Posterior vena cava (tissue), 2 donors: ENCODE data around the gene WLS. TPM values are rescaled to one million over a fixed set of nuclear protein-coding genes. Genes with fewer than 3 reads are reported as not detected.
"Not testable (repeated sequence)": the region's sequence is repeated elsewhere in the genome, so short reads cannot be mapped to it uniquely, and the experiment has no call there.

Experiments used
- DNase-seq: peaks from one replicate; pipeline ENCODE4 v3.0.0-alpha.2; 2020; ENCODE audit warnings: low spot score
- intact Hi-C, 2 donors: fragments of 100-400 bp; cut with DNase I; formaldehyde crosslinking; loops; one replicate each; pipeline versions ENCODE4 v1.14.1 to v1.14.2; 2022 to 2023
- long read RNA-seq, 2 donors: library from polyadenylated mRNA; unstranded; transcript quantifications; one replicate each; pipeline ENCODE4 v2.0.0, GENCODE V29; 2020 to 2021
- total RNA-seq, 2 donors: library from RNA; stranded (reverse); fragmentation: NEBNext Ultra II Directional; extraction: Animal tissue kit (Norgen Biotek cat#: 25700); gene quantifications; one replicate each; pipeline ENCODE4 v1.2.1, GENCODE V29; 2021
- donor health status: DM: yes; HTN: yes; CAD: no.
- donor health status: DM: yes; HTN: yes; CAD: no.

The WLS gene
- 10 to 100 TPM; 53.3 to 83.6 TPM for total RNA-seq
- long read RNA-seq, donor 1, partial matches to known transcripts, result 3 of 20 reads
- long read RNA-seq, donor 1, other reads (novel, unspliced or antisense), result 12 of 20 reads
- long read RNA-seq, donor 2, transcript WLS-201 (12 exons, 2,748 nt), result major isoform, 14 of 34 reads
- long read RNA-seq, donor 2, partial matches to known transcripts, result 1 of 34 reads
- long read RNA-seq, donor 2, other reads (novel, unspliced or antisense), result 19 of 34 reads

DNA sequence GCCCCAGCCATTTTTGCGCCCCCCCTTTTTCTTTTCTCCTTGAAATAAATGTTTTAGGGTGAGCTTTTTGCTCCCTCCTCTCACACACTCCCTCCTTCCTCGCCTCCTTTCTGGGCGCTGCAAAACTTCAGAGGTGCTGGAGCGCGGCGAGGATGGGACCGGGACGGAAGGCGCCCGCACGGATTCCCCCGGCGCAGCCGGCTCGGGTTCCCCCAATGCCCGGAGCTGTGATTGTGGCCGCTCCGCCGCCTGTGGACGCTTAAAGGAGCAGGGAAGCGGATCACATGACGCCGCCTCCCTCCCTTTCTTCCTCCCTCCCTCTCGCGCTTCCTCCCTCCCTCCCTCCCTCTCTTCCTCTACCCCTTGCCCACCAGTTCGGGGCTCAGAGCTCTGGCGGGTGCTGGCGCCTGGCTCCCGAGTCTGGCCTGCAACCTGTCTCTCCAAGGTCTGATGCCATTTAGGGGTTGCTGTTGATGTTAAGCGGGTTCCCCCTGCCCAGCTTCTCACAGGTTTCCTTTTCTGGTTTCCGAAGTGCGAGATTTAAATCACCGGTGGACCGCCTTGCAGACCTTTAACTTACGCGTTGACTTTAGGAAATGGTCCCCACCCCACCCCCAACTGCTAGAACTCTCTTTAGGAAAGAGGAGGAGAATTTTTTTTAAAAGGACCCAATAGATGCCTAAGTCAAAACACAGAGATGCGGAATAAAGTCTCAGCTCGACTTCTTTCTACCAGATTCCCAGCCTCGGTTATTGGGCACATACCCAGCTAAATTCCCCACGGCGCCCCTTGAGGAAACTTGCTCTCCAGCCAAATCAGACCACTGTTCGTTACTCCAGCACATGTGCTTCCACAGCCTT lies at the start of gene WLS:
TSS of gene WLS (minus strand) at position 235 of the 860 bp plus-strand sequence. CDS start at position 11, 224 bp downstream.
- intact Hi-C loops, result loop anchor here in 1 of 2 donors (10.0 kb wide), 1 partner anchor 92 kb away; no protein-coding TSS in a partner anchor
- peak; percentile 93 for DNase-seq

DNA sequence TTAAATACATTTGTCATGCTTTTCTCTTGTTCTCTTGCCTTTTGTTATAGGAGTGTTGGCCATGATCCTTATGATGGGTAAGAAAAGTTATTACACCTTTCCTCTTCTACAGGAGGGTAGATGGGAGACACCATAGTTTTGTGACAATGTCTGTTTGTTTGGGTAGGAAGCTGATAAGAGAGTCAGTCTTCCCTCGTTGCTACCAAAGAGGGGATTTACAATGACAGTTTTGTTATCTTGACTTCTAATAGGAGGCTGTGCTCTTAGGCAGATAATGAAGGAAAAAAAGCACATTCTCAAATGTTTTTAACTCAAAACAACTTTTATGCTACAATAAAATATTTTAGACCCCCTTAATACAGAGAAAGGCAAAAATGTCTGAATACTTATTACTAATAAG lies 48.0 kb upstream of the WLS start:
- no peak for DNase-seq
- intact Hi-C loops, result loop anchor here in 1 of 2 donors (2.0 kb wide), 1 partner anchor 17 kb away; no protein-coding TSS in a partner anchor

DNA sequence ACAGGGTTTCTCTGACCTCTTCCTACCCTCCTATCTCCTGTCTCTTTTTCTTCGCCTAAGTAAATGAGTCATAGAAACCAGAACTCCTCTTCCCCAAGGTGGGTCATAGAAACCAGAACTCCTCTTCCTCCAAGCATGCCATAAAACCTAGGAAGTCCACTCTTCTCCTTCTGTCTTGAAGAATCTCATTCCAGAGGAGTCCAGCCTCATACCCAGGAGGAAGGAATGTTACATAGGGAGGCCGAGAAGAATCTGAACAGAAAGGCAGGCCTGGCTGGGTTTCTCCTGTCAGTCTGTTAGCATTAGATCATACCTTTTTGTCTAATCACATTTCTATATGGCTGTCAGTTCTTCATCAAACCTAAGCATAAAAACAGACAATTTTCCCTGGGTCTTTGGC lies 47.5 kb upstream of the WLS start:
- intact Hi-C loops, result loop anchor here in 1 of 2 donors (2.0 kb wide), 1 partner anchor 17 kb away; no protein-coding TSS in a partner anchor
- DNase-seq, result no peak

DNA sequence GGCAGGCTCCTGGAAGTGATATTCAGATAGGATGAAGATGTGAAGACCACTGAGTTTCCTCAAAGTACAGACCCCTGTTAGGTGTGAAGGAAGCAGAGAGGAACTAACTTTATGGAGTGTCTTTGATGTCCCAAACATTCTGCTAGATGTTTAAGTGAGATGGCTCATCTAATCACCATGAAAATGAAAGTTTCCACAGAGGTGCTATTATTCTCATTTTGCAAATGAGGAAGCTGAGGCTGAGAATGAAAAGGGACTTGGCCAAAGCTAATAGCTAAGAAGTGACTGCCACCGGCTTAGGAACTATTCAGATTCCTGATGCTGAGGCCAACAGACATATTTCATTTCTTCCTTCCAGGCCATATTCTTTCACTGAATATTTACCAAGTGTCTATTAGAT lies 45.9 kb upstream of the WLS start:
- DNase-seq, result no peak
- intact Hi-C loops, result no loop called here

DNA sequence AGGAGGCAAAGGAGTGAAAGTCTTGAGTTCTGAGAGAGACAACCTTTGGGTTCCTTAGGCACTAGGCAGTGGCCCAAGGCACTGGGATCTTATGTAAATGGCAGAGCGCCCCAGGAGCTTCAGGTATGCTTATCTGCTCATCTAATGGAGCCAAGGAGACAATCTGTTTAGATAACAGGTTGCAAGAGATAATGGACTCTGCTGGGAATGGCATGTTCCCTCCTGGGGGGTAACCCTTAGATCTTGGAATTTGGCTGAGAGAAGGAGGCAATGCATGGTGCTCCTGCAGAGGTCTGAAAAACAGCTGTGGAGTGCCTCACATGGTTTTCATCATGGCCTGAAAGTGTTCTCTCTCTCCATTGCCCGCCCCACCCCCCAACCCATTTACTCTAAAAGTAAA lies 44.1 kb upstream of the WLS start:
- DNase-seq, result no peak
- intact Hi-C loops, result no loop called here

DNA sequence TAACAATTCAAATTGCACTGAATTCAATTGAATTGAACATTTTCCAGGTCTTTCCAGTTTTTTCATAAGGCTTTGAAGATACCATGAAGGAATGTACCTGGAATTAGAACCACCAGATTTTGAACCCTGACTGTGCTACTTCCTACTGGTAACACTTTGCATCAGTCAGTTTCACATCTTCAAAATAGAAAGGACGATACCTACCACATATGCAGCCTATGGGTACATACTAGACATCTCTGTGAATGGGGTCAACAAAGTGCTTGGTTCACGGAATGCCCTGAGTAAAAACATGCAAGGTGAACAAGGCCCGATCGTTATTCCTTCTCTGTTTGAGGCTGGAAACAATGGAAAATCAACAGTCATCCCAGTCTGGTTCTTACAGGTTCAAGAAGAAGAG lies 41.2 kb upstream of the WLS start:
- intact Hi-C loops, result no loop called here
- no peak for DNase-seq

DNA sequence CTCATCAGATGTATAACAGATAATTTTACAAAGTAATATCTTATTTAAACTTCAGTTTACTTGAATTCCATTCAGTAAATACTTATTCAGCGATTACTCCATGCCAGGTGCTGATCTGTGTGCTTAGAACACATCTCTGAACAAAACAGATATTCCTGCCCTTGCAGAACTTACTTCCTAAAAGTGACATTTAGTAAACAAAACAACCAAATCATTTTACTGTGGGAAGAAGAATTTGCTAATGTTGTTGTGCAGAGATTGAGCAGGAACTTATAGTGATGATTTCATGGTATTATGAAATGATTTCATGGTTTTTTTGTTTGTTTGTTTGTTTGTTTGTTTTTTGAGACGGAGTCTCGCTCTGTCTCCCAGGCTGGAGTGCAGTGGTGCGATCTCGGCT lies 39.3 kb upstream of the WLS start:
- no peak for DNase-seq
- intact Hi-C loops, result no loop called here

DNA sequence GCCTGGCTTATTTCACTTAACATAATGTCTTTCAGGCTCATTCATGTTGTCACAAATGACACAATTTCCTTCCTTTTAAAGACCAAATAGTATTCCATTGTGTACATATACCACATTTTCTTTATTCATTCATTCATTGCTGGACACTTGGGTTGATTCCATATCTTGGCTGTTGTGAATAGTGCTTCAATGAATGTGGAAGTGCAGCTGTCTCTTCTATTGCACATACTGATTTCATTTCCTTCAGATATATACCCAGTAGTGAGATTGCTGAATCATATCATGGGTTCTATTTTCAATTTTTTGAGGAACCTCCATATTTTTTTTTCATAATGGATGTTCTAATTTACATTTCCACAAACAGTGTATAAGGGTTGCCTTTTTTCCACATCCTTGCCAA lies 38.6 kb upstream of the WLS start:
- no peak for DNase-seq
- intact Hi-C loops, result no loop called here

DNA sequence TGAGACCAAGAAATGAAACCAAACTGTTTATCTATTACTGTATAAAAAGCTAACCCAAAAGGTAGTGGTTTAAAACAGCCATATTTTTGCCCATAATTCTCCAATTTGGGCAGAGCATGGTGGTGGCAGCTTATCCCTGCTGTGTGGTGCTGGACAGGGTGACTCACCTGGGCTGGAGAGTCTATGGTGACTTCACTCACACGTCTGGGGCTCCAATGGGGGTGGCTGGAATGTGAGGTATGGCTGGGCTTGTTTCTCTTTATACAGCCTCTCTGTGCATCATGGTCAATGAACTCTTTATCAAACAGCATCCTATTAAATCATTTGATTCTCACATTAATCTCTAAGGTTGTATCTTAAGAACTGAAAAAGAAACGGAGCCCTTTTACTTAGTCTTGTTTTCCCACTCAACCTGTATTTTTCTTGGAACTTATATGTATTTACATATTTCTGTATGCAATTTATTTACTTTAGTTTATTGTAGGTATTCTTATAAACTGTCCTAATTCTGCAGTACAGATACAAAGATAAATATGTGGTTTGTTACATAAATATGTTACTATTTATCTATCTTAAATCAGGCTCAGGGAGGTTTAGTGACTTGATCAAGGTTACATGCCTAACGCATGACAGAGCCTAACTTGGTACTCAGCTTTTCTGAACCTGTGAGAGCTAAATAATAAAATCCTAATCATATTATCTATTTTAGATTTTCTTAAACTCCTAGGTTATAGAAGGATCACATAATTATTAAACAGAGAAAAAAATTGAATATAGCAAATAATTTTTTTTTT lies 37.5 kb upstream of the WLS start:
- no peak for DNase-seq
- intact Hi-C loops, result no loop called here

DNA sequence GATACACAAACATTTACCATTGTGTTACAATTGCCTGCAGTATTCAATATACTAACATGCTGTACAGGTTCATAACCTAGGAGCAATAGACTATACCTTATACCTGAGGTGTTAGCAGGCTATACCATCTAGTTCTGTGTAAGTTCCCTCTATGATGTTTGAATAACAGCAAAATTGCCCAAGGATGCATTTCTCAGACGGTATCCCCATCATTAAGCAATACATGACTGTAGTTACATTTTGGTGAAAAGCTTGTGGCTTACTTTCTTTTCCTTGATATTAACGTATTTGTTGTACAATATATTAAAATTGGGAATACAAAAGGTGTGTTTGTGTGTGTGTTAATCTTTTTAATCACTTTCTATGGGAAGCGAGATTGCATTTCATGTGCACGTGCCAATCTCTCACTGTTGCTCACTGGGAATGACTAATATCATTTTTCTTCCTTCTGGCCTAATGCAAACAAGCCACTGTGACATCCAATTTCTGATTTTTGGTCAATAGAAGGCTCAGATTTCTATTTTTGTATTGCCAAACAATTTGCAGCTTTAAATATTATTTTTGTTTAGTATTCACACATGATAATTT lies 36.7 kb upstream of the WLS start:
- intact Hi-C loops, result no loop called here
- no peak for DNase-seq

DNA sequence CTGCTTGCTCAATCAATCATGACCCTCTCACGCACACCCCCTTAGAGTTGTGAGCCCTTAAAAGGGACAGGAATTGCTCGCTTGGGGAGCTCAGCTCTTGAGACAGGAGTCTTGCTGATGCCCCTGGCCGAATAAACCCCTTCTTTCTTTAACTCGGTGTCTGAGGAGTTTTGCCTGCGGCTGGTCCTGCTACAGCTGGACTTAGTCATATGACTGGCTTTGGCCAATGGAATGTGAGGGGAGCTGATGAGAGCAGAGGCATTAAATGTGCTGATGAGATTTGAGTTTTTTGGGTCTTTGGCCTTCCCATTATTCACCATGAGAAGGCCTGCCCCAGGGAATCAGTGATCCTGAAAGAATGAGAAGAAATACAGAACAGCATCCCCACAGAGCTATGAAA lies 24.5 kb upstream of the WLS start:
- DNase-seq, intact Hi-C loops: not testable (repeated sequence)

DNA sequence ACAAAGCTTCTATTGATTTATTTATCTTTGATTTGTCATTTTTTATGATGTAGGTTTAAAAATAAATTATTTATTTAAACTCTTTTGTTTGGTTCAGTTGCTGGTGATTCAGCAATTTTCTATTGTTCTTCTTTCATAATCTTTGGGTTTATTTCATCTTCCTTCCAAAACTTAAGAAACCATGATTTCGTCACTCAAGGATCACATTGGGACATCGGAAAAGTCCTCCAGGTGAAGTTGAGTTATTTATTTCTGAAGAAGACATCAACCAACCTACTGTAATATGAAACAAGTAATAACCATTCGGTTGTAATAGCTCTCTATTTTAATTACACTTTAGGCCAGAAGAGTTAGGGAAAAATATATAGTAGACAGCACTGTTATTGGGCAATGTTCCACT lies 23.0 kb upstream of the WLS start:
- no peak for DNase-seq
- intact Hi-C loops, result no loop called here

DNA sequence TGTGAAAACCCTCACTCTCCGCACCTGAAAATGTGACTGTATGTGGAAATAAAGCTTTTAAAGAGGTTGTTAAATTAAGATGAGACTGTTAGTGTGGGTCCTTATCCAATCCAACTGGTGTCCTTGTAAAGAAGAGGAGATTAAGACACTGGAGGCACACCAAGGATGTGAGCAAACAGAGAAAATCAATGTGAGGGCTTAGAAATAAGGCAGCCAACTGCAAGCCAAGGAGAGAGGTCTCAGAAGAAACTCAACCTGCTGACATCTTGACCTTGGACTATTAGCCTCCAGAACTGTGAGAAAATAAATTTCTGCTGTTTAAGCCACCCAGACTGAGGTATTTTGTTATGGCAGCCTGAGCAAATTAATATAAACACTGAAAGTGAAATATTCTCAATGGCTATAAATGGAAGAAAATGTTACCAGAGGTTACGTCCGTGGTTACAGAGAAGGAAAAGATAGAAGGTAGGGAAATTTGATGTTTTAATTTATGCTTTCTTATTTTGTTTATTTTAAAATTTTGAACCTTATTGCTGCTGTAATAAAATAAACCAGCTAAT lies 22.4 kb upstream of the WLS start:
- intact Hi-C loops, result no loop called here

DNA sequence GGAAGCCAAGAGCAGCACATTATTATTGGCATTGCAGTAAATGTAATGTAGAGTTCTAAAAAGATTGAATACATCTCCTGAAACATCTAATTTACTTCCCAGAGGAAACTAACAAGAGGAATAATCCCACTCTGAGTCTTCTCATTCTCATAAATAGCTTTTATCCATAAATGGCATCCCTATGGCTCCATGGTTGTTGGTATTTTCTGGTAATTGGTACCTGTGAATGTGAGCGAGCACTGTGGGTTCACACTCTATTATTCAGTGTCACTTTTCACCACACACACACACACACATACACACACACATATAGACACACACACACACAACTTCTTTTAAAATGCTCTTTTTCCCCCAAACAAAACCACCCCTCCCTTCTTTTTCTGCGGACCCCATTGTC lies 4.7 kb upstream of the WLS start:
- intact Hi-C loops, result loop anchor here in 1 of 2 donors (10.0 kb wide), 1 partner anchor 88 kb away; no protein-coding TSS in a partner anchor
- no peak for DNase-seq

More for the DNA sequence above, 22.4 kb upstream of the WLS start:
- DNase-seq, result no peak

DNA sequence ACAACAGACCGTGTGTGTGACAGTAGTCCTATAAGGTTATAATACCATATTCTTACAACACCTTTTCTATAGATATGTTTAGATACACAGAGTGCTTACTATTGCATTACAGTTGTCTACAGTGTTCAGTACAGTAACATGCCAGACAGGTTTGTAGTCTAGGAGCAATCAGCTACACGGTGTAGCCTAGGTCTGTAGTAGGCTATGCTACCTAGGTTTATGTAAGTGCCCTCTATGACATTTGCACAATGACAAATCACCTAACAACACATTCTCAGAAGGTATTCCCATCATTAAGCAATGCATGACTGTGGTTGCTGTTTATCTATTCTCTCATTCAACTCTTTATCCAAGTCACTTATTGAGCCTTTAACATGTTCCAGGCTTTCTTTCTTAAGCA lies 1.8 kb upstream of the WLS start:
- intact Hi-C loops, result loop anchor here in 1 of 2 donors (10.0 kb wide), 1 partner anchor 91 kb away; no protein-coding TSS in a partner anchor
- no peak for DNase-seq

DNA sequence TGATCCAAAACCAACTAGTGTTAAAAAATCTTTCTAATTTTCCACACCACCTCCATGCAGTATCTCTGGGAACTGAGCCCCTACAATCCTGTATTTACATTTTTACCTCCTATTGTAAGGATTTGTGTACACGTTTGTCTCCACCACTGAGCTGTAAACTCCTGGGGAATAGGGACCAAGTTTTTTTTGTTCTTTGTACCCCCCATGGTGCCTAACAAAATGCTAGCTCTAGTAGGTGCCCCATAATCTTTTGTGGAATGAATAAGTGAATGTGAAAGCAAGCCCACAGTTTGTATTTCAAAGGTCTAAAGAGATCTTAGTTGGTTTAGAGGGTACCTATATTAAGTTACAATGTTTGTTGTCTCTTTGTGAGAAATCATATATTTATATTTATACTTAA lies 879 bp upstream of the WLS start:
- no peak for DNase-seq
- intact Hi-C loops, result loop anchor here in 1 of 2 donors (10.0 kb wide), 1 partner anchor 92 kb away; no protein-coding TSS in a partner anchor

DNA sequence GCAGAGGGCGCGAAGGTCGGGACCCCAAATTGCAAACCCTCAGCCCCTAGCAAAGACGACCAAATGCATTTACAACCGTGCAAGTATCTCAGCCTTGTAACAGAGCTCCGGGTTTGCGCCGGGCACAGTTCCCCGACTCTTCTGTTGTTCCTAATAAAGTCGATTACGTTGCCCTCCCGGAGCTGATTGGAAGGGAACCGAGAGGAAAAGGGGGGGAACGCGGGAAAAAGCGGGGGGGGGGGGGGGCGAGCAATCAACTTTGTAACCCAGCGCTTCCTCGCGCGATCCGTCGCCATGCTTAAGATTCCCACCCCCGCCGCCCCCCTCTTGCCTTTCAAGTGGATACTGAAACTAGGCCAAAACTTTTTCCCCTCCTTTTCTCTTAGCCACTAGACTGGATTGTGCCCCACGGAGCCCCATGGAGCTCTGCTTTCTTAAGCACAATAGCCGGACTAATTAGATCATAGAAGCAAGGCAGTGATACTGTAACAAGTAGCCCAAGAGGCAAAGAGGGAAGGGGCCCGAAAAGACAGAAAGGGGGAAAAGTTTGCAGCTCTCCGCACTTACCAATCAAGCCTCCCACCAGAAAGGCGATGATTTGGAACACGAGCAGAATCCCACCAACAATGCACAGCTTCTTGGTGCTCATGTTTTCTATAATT lies 565 bp downstream of the WLS start:
- intact Hi-C loops, result loop anchor here (2.0 to 10.0 kb wide), 2 partner anchors 87 to 93 kb away; no protein-coding TSS in a partner anchor
- DNase-seq, result peak; percentile 85

DNA sequence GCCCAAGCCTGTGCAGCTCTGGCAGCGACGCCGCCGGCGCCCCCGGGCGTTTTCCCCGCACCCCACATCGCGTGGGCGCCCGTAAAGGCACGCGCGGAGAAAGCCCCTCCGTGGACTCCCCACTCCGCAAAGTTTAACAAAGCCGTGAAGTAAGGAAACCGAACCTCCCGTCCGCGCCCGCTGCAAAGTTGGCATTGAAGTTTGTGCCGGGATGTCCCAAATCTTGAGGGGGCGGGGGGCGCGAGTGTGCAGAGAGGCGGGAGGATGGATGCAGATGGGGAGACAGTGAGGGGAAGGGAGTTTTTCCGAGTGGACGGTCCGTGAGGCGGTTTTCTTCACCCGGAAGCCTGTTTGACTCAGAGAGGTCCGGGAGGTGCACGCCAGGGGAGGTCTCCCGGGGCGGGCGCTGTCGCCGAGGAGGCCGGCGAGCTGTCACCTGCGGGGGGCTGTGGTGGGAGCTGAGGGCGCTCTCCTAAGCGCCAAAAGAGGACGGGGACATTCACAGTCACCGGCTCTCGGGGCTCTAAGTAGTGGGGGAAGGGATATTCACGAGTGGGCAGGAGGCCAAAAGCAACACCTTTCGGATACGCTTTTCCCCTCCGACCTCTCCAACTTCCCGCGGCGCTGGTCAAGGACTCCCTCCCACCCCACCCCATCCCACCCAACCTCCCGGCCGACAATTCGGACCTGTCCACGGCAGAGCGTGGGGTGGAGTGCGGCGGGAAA lies 1.3 kb downstream of the WLS start:
- no peak for DNase-seq
- intact Hi-C loops, result loop anchor here (2.0 to 10.0 kb wide), 2 partner anchors 88 to 94 kb away; no protein-coding TSS in a partner anchor
